Fibroblast of lung (primary cell): ENCODE results near the gene PALLD.

ENCODE experiments used
- CTCF ChIP-seq, 2 donors: IDR thresholded peaks in 1 of 2; conservative IDR thresholded peaks in 1 of 2; 1 replicate in 1 of 2; 2 replicates in 1 of 2; pipeline ENCODE4 v1.5.1; 2011 to 2012; ENCODE audit warnings: low read length in 2 of 2, control low read depth in 1 of 2, inconsistent platforms in 1 of 2, low read depth in 1 of 2, mild to moderate bottlenecking in 1 of 2
- EZH2 ChIP-seq: IDR thresholded peaks from 2 replicates; pipeline ENCODE4 v1.5.1; 2012; ENCODE audit warnings: low read length, control low read depth, mild to moderate bottlenecking; ENCODE audit errors: missing control alignments

GRCh38 chr4:168491563-168491962 is 5.3 kb upstream of the PALLD start:
- TF ChIP-seq CTCF (conservative IDR thresholded peaks at IDR 0.05 in 1 of 2, IDR thresholded peaks at IDR 0.05 in 1 of 2; ENCODE audit: low read depth in 1 of 2, low read length in 2 of 2): no peak
- TF ChIP-seq EZH2: no peak
